ENCODE data around the gene PDIK1L. TPM values are rescaled to one million over a fixed set of nuclear protein-coding genes. Genes with fewer than 3 reads are reported as not detected.

PDIK1L gene
- total and polyA plus RNA-seq, 2 donors (not counting 1 experiment from before 2014, with no cell fraction given): 1.3 to 17.3 TPM

GRCh38 chr1:26168410-26169197 is 57.0 kb downstream of the PDIK1L start, which contains the start of gene C1orf232:
C1orf232 (minus strand) TSS chr1:26168963; CDS start chr1:26168499, 464 bp downstream.
- Histone ChIP-seq H3K4me3 (ENCODE audit: control extremely low read depth in 1 of 5, extremely low read depth in 1 of 5, insufficient read depth in 1 of 5, low read depth in 2 of 5, low read length in 4 of 5) (peak within 1 kb of the TSS; percentile 58 to 94 (median 86)), H3K36me3 (replicated peaks in 1 of 2; ENCODE audit: control extremely low read depth in 1 of 2, control insufficient read depth in 1 of 2, extremely low read depth in 1 of 2, insufficient read depth in 2 of 2, low read length in 1 of 2) (no peaks in the 10 kb centered on the region), H3K27me3 (replicated peaks in 1 of 4; ENCODE audit: control extremely low read depth in 1 of 4, control insufficient read depth in 3 of 4, insufficient read depth in 4 of 4, low read length in 3 of 4) (peaks cover 0 to 10% (median 5%) of the 10 kb centered on the region in 4 experiments), H3K79me2 (ENCODE audit: control insufficient read depth, insufficient read depth, low read length) (peaks cover 14% of the 10 kb centered on the region), H4K20me1 (ENCODE audit: control insufficient read depth, insufficient read depth, low read length, poor library complexity, severe bottlenecking) (no peaks in the 10 kb centered on the region), H2AFZ (ENCODE audit: insufficient read depth, low read depth, low read length, poor library complexity, severe bottlenecking) (peak within 1 kb of the TSS; percentile 94), H3K4me1 (ENCODE audit: control insufficient read depth in 2 of 2, insufficient read depth in 2 of 2, low read length in 2 of 2) (peaks cover 16 to 24% of the 10 kb centered on the region in 2 donors), H3K4me2 (replicated peaks; ENCODE audit: low read depth, low read length, poor library complexity, severe bottlenecking) (peak within 1 kb of the TSS; percentile 95), H3K27ac (ENCODE audit: low read length in 2 of 2) (peak within 1 kb of the TSS; percentile 38 to 91), H3K9me3 (ENCODE audit: control extremely low read depth in 1 of 3, control insufficient read depth in 2 of 3, insufficient read depth in 1 of 3, low read length in 2 of 3) (no peaks in the 10 kb centered on the region), H3K9ac (ENCODE audit: low read length) (peak within 1 kb of the TSS; percentile 96)
- intact Hi-C loops (cut with micrococcal nuclease): loop anchor here (1.0 kb wide), 5 partner anchors 57 to 264 kb away; partner anchors contain the start of genes CEP85, DHDDS and PDIK1L
- CTCF ChIA-PET: interaction anchor here (1.0 to 2.2 kb wide), 8 partner anchors 12 to 227 kb away, joined by 3 to 42 read pairs (median 9); no protein-coding TSS in a partner anchor
- DNase-seq (peak; percentile 24), ATAC-seq (ENCODE audit: low read depth) (no peak)
- no peaks in the 10 kb centered on the region for H3K9me3 Mint-ChIP-seq (ENCODE audit: insufficient read depth)
- H3K4me3 Mint-ChIP-seq: peak within 1 kb of the TSS; percentile 93
- TF ChIP-seq CTCF (IDR thresholded peaks at IDR 0.05) (no peak), EZH2 (IDR thresholded peaks at IDR 0.05; ENCODE audit: borderline replicate concordance, insufficient read depth, low read depth, low read length, poor library complexity, severe bottlenecking) (no peak)
- peak within 1 kb of the TSS; percentile 85 for H3K27ac Mint-ChIP-seq
- H3K27me3 Mint-ChIP-seq: peaks cover 2% of the 10 kb centered on the region
- POLR2A ChIA-PET: interaction anchor here (0.6 kb wide), 1 partner anchor 1974 kb away, joined by 3 read pairs; no protein-coding TSS in a partner anchor
- WGBS (ENCODE audit: insufficient coverage): 93% methylated on average over 4 of the region's 5 CpGs
- peaks cover 22% of the 10 kb centered on the region for H3K4me1 Mint-ChIP-seq

Measured in B cell (primary cell).